ENCODE measurements around the gene PLXNA4.

The PLXNA4 gene, protein sequence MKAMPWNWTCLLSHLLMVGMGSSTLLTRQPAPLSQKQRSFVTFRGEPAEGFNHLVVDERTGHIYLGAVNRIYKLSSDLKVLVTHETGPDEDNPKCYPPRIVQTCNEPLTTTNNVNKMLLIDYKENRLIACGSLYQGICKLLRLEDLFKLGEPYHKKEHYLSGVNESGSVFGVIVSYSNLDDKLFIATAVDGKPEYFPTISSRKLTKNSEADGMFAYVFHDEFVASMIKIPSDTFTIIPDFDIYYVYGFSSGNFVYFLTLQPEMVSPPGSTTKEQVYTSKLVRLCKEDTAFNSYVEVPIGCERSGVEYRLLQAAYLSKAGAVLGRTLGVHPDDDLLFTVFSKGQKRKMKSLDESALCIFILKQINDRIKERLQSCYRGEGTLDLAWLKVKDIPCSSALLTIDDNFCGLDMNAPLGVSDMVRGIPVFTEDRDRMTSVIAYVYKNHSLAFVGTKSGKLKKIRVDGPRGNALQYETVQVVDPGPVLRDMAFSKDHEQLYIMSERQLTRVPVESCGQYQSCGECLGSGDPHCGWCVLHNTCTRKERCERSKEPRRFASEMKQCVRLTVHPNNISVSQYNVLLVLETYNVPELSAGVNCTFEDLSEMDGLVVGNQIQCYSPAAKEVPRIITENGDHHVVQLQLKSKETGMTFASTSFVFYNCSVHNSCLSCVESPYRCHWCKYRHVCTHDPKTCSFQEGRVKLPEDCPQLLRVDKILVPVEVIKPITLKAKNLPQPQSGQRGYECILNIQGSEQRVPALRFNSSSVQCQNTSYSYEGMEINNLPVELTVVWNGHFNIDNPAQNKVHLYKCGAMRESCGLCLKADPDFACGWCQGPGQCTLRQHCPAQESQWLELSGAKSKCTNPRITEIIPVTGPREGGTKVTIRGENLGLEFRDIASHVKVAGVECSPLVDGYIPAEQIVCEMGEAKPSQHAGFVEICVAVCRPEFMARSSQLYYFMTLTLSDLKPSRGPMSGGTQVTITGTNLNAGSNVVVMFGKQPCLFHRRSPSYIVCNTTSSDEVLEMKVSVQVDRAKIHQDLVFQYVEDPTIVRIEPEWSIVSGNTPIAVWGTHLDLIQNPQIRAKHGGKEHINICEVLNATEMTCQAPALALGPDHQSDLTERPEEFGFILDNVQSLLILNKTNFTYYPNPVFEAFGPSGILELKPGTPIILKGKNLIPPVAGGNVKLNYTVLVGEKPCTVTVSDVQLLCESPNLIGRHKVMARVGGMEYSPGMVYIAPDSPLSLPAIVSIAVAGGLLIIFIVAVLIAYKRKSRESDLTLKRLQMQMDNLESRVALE (N-terminal part only)

DNA sequence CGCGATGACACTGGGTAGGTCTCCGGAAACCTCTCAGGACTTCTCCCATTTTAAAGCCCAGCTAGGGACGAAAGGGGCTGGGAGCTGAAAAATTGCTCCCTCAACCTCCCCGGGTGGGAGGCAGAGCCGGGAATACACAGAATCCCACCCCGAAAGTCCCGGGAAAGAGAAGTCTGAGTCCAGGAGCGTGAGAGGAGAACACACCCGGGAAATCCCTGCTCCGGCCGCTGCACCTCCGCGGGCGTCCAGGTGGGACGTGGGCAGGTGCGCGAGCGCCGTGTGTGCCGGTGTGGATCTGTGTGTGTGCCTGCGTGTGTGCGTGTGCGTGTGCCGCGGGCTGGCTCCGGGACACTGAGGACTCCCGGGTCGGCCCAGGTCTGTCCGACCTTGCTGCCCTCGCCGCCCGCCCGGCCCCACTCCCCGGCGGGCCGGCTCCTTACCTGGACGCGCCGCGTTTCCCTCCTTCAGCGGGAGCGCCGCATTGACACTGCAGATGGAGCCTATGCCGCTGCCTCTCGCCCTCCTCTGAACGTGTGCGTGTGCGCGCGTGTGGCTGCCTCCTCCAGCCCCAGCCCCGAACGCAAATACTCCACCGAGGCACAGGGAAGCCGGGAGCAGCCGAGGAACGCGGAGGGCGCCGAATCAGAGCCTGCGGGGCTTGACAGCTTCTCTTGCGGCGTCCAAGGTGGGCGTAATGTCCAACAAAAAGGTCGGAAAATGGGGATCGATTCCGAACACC, at the start of gene PLXNA4:
Gene PLXNA4, minus strand, starts transcription at position 489 of the 739 bp plus-strand sequence. CDS start 67,777 bp downstream, outside the sequence.
- DNase-seq (ENCODE audit: low read depth): no peak
- H3K4me3 ChIP-seq (ENCODE audit: low read depth, low read length): no peak within 1 kb of the TSS
- TF ChIP-seq, protein P1, sequence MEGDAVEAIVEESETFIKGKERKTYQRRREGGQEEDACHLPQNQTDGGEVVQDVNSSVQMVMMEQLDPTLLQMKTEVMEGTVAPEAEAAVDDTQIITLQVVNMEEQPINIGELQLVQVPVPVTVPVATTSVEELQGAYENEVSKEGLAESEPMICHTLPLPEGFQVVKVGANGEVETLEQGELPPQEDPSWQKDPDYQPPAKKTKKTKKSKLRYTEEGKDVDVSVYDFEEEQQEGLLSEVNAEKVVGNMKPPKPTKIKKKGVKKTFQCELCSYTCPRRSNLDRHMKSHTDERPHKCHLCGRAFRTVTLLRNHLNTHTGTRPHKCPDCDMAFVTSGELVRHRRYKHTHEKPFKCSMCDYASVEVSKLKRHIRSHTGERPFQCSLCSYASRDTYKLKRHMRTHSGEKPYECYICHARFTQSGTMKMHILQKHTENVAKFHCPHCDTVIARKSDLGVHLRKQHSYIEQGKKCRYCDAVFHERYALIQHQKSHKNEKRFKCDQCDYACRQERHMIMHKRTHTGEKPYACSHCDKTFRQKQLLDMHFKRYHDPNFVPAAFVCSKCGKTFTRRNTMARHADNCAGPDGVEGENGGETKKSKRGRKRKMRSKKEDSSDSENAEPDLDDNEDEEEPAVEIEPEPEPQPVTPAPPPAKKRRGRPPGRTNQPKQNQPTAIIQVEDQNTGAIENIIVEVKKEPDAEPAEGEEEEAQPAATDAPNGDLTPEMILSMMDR (IDR thresholded peaks at IDR 0.05; ENCODE audit: low read depth, low read length): no peak
- TF ChIP-seq MYC (IDR thresholded peaks at IDR 0.05; ENCODE audit: low read depth, low read length): no peak
- no peak for TF ChIP-seq POLR2A (IDR thresholded peaks at IDR 0.05; ENCODE audit: extremely low read depth, insufficient read length)
- TF ChIP-seq, protein P2, sequence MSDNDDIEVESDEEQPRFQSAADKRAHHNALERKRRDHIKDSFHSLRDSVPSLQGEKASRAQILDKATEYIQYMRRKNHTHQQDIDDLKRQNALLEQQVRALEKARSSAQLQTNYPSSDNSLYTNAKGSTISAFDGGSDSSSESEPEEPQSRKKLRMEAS (IDR thresholded peaks at IDR 0.05; ENCODE audit: low read depth, low read length): no peak

DNA sequence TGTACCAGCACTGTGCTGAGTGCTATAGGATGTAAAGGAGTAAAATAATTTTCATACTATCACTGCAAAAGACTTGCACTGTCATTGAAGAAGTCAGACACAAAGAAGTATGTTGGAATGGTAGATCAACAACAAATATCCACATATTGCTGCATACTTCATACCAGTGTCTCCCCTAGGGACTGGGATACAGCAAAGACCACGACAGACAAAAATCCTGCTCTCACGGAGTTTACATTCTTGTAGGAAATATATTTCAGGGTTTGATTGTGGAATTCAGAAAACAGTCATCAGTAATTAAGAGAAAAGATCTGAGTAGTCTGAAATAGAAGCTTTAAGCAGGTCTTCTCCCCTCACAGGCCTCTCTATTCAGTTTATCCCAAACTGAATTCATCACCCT, 49.4 kb upstream of the PLXNA4 start:
- no peak for DNase-seq (ENCODE audit: low read depth)
- no peak overlapping the region for H3K4me3 ChIP-seq (ENCODE audit: low read depth, low read length)
- TF ChIP-seq, protein P1 (IDR thresholded peaks at IDR 0.05; ENCODE audit: low read depth, low read length): no peak
- no peak for TF ChIP-seq MYC (IDR thresholded peaks at IDR 0.05; ENCODE audit: low read depth, low read length)
- TF ChIP-seq, protein P2 (IDR thresholded peaks at IDR 0.05; ENCODE audit: low read depth, low read length): no peak
- no peak for TF ChIP-seq POLR2A (IDR thresholded peaks at IDR 0.05; ENCODE audit: extremely low read depth, insufficient read length)

DNA sequence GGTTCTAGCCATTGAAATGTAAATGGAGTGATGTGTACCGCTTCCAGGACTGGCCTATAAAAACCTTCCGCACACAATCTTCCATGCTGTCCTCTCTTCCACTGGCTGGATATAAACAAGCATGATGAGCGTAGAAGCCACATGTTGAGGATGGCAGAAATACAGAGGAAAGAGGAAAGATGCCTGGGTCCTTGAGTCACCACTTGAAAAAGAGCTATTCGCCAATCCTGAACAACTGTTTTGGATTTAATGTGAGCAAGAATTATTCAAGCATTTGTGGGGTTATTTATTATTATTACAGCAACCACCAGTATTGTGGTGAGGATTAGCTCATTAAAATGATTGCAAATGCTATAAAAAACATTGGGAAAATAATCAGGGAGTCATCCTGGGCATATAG, 45.8 kb upstream of the PLXNA4 start:
- no peak overlapping the region for H3K4me3 ChIP-seq (ENCODE audit: low read depth, low read length)
- TF ChIP-seq POLR2A (IDR thresholded peaks at IDR 0.05; ENCODE audit: extremely low read depth, insufficient read length): no peak
- DNase-seq (ENCODE audit: low read depth): no peak

DNA sequence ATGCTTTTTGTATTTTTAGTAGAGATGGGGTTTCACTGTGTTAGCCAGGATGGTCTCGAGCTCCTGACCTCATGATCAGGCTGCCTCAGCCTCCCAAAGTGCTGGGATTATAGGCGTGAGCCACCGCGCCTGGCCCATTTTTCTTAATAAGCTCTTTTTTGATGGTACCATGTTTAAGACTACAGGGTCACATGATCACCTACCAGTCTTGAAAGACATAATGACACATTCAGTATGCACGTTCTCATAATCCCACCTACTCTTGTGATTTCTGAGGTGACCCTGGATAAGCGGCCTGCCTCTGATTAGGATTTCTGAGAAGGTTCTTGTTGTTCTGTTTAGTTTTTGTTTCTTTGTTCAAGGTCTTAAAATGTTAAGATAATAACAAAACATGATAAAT, 43.7 kb upstream of the PLXNA4 start:
- no peak for DNase-seq (ENCODE audit: low read depth)
- no peak overlapping the region for H3K4me3 ChIP-seq (ENCODE audit: low read depth, low read length)
- TF ChIP-seq POLR2A (IDR thresholded peaks at IDR 0.05; ENCODE audit: extremely low read depth, insufficient read length) (no peak), MYC (IDR thresholded peaks at IDR 0.05; ENCODE audit: low read depth, low read length) (no peak)
- TF ChIP-seq, protein P1 (IDR thresholded peaks at IDR 0.05; ENCODE audit: low read depth, low read length): no peak
- TF ChIP-seq, protein P2 (IDR thresholded peaks at IDR 0.05; ENCODE audit: low read depth, low read length): no peak

DNA sequence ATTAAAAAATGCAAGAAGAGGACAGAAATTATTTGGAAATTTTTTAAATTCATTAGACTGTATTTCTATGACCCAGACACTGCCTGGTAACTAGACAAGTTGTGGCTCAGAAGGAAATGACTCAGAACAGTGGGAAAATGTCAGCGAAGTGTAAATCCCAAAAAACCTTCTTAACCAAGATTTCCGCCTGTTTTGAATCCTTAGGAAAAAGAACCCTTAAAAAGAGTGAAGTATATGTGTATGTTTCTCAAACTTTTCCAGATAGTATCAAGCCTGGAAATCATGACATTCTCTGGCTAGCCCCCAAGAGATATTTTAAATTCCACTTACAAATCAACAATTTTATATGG, 42.7 kb upstream of the PLXNA4 start:
- no peak for DNase-seq (ENCODE audit: low read depth)
- TF ChIP-seq MYC (IDR thresholded peaks at IDR 0.05; ENCODE audit: low read depth, low read length) (no peak), POLR2A (IDR thresholded peaks at IDR 0.05; ENCODE audit: extremely low read depth, insufficient read length) (no peak)
- no peak overlapping the region for H3K4me3 ChIP-seq (ENCODE audit: low read depth, low read length)

DNA sequence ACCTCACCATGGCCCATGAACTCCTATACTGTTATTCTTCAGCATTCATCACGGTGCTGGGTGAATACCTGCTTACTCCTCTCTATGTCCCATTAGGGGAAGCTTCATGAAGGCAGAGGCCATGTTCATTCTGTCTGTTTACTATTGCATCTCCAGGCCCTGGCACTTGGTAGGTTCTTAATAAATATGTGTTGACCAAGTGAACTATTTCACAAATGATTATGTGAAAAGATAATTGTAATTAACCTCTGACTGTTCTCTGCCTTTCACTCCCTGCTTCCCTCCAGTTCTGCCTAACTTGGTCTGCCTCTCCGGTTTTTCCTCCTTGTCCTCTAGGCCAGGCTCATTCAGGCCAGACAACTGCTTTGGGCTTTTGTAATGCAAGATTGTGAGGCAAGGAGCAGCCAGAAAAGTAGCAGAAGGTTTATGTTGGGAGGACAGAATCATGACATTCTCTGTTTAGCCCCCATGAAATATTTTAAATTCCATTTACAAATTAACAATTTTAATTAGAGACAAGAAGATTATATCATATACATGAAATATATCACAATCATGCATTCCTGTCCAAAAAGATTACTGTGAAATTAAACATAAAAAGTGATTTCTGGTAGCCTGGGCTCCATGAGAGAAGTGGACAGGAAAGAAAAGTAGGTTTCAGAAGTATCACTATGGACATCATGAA, 42.1 kb upstream of the PLXNA4 start:
- TF ChIP-seq, protein P2 (IDR thresholded peaks at IDR 0.05; ENCODE audit: low read depth, low read length): no peak
- TF ChIP-seq POLR2A (IDR thresholded peaks at IDR 0.05; ENCODE audit: extremely low read depth, insufficient read length): no peak
- DNase-seq (ENCODE audit: low read depth): no peak
- no peak overlapping the region for H3K4me3 ChIP-seq (ENCODE audit: low read depth, low read length)
